HG02885 (cell line): ENCODE results near the gene KCNMB2.
A peak's percentile ranks its signal among the peaks of the same experiment; 100 is the strongest.
"Not testable (repeated sequence)": the region's sequence is repeated elsewhere in the genome, so short reads cannot be mapped to it uniquely, and the experiment has no call there.

Source experiments
- ATAC-seq: cut with Tn5 transposase; IDR thresholded peaks from one replicate; pipeline ENCODE4 v1.9.1; 2021; ENCODE audit warnings: mild to moderate bottlenecking; ENCODE audit not compliant: unreplicated experiment, poor library complexity

KCNMB2 gene

DNA sequence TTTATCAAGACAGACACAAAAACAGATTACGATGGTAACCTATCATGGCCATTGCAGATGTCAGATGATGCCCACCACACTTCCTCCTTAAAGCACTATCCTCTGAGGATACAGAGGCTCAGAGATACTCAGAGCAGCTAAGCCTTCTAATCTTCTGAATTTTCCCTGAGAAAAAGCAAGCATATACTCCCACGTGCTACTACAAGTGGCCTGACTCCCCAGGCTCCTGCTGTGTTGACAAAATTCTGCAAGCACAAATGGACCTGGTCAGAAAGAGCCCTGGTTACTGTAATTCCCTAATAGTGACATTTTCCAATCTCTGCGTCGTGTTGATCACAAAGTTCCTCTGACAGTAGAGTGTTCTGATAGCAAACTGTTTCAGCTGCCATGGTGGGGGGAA lies 207.1 kb downstream of the KCNMB2 start:
- no peak for ATAC-seq

GRCh38 chr3:178745861-178746655 lies 209.8 kb downstream of the KCNMB2 start:
- ATAC-seq: not testable (repeated sequence)

DNA sequence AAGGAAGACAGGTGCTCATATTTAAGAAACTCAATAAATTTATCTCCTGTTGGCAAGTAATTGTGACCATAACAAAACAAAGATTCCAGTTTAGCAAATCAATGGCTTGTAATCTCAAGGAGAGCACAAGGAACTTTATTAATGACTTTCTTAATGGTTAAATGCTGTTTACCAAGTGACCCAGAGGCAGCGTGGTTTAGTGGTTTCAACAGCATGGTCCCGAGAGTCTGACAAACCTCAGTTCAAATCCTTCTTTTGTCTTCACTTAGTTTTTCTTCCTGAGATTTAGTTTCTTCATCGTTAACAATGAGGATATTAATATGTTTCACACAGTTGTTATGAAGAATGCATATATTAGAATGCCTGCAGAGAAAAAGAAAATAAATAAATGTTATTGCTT lies 212.6 kb downstream of the KCNMB2 start:
- no peak for ATAC-seq

GRCh38 chr3:178749471-178749870 lies 213.2 kb downstream of the KCNMB2 start:
- ATAC-seq: no peak

- ATAC-seq: no peak
Observed at GRCh38 chr3:178750639-178751300, 214.5 kb downstream of the KCNMB2 start.

- no peak for ATAC-seq
Observed at GRCh38 chr3:178752843-178753242, 216.6 kb downstream of the KCNMB2 start.

DNA sequence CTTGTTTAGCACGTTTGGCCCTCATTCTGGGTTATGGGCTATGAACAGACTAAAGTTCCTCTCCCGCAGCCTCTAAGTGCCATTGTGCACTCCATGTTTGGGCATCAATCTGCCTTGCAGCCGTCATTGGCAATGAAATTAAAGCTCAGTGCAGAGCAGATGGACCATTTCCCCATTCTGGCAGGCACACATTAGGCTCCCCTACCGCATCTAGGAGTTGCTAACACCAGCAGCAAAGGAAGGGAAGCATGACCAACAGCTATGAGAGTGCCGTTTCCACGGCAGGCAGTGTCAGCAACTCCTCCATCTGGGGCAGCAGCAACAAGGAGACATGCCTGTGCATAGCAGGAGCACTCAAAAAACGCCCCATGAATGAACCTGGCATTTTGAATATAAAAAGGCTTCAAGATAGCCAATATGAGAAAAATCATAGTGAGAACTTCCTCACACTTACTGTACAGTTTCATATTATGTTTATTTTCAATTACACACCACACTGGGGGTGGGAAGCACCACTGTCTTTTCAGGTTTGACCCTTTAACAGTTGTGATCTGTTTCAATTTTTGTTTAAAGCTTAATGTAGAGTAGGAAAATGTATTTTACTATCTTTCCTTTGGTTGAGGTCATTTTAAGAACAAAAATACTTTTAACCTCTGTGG lies 218.7 kb downstream of the KCNMB2 start:
- ATAC-seq: no peak

GRCh38 chr3:178761024-178761423 lies 224.8 kb downstream of the KCNMB2 start:
- ATAC-seq: no peak

DNA sequence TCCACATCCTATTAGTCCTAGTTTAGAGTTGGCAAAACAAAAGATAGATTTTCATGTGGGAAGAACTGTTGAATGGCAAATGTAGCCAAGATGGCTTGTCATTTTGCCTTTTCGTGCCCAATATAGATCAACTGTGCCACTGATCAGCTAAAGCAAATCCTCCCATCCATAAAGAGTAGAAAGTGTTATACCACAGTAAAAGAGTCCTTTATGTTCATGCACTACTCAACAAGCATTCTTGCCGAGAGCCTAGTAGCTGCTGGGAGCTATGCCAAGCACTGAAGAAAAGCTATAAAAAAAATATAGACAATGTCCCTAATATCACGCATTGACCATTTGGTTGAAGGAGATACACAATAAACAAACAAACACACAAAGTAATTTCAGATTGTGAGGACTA lies 225.2 kb downstream of the KCNMB2 start:
- no peak for ATAC-seq

DNA sequence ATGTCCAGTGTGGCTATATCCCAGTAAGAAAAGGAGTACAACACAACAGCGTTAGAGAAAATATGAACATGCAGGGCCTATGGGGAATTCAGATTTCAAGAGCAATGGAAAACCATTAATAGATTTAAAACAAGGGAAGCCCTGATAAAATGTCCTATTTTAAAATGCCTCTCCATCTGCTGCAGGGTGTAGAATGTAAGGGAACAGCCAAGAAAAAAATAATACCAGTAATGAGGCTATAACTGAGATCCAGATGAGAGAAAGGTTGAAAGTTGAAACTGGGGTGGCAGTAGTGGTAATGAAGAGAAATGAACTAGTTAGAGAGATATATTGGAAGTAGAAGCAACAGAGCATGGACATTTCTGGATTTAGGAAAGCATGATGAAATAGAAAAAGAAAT lies 226.1 kb downstream of the KCNMB2 start:
- ATAC-seq: no peak

DNA sequence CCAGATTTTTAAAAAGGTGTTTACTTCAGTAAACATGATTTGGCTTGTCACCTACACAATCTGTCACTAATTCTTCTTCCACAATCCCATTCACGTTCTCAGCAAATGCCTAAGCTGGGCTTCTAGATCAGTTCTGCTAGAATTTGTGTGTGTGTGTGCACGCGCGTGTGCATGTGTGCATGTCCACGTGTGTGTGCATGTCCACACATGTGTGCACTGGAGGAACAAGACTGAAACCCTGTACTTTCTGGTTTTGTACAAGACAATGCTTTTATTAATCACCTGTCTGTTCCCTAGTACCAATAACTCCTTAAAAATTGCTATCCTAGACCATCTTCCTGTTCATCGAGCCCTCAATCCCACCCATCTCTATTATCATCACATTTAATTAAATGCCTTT lies 229.2 kb downstream of the KCNMB2 start:
- ATAC-seq: no peak

DNA sequence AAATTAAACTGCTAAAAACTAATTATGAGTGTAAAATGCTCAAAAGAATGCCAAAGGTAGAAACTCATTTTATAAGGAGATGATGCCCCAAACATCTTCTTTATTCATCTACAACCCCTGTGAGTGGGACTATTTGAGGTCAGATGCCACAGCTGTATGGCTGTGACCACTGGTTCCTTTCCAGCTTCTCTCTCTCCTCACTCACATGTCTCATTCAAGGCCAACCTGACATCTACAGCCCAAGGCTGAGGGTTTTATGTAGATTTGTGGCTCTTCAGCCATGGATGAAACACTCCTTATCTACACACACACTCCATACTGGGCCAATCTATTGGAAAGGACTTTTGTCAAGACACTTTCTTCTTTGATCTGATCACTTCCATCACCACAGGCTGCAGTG lies 231.3 kb downstream of the KCNMB2 start:
- no peak for ATAC-seq

DNA sequence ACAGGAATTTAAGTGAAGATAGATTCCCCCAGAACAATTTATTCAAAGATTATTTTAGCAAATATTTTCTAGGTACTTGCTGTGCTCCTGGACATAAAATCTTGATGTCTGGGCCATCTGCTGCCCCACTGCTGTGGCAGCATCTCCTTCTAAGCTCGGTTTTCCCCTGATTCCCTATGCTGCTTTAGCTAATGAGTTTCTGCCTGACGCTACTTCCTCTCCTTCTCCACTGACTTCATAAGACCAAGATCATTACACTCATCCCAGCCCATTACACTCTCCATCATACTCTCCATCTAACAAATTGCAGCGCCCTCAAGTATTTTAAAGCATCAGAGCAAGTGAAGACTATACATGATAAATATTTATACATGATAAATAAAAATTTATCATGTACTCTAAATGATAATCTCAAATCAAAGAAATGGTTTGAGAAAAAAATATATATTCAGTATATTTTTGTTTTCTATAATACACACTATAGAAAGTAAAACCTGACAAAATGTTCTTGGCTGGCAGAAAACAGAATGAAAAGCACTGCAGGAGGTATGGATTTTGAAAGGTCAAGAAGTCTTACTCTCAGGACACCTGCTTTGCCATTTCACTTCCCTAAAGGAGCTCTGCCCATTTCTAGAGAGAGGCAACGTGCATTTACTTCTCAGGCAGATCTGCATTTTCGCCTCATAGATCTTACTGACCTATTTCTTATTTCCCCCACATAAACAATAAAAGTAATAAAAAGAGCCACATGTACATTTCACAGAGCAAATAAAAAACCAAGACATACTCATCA lies 232.0 kb downstream of the KCNMB2 start:
- ATAC-seq: no peak

- ATAC-seq: no peak
Observed at GRCh38 chr3:178771511-178771910, 235.3 kb downstream of the KCNMB2 start.

- ATAC-seq: no peak
Observed at GRCh38 chr3:178772746-178773145, 236.5 kb downstream of the KCNMB2 start.

- ATAC-seq: no peak
Observed at GRCh38 chr3:178773358-178773757, 237.1 kb downstream of the KCNMB2 start.

DNA sequence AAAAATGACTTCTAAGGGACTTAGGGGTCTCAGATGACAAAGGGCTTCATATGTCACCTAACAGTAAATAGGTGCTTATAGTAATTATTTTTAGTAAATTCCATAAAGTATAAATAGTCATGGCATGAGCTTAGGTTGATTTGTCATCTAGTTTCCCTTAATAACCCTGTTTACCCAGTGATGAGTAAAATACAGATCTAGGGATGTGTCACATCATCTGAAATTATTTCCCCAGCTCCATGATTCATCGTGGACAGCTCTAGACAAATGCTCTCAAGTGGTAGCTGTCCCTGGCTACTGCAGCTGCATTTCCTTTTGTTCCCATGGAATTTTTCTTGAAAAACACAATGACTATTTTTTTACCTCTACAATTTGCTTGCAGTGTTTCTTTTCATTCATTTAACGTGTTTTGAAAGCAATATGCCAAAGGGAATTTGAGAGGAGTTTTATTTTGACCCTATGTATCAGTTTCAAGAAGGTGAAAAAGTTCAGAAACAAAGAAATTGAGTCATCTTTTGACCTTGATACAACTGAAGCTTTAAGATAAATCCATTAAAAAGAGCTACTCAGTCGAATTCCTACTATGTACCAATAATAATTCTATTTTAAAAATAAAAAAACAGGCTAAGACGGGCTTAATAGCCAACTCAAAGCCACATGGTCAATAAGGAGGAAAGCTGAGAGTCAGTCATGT lies 241.6 kb downstream of the KCNMB2 start:
- ATAC-seq: peak; percentile 78

DNA sequence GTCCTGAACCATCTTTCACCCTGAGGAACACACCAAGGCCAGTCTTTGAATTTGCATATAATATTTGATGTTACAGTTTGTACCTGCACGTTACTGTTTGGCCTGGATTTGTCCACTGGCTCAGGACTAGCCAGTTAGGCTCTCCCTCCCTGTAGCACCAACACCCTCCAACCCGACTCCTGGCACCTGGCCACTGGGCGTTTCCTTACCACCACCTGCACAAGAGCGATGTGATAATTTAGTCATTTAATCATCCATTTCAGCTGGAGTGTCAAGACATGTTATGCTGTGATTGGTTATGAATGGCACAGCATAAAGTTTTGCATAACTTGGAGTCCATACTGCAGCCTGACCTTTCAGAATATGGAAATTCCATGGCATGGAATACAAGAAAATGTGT lies 242.4 kb downstream of the KCNMB2 start:
- no peak for ATAC-seq

GRCh38 chr3:178785961-178786360 lies 249.7 kb downstream of the KCNMB2 start:
- no peak for ATAC-seq

GRCh38 chr3:178787960-178788359 lies 251.7 kb downstream of the KCNMB2 start:
- no peak for ATAC-seq
